ENCODE results near the gene SFXN1. TPM values are rescaled to one million over a fixed set of nuclear protein-coding genes. Genes with fewer than 3 reads are reported as not detected.
A peak's percentile ranks its signal among the peaks of the same experiment; 100 is the strongest.

SFXN1 gene
- total RNA-seq, 2 experiments from 2014 or later: 133 to 138 TPM

- Mint-ChIP-seq H3K36me3 (ENCODE audit: low read depth) (peaks cover 97% of the 10 kb centered on the region), H3K9me3 (peaks cover 2% of the 10 kb centered on the region), H3K4me1 (ENCODE audit: low read depth) (peaks cover 74% of the 10 kb centered on the region), H3K4me3 (peak overlapping the region; percentile 46), H3K27ac (peak overlapping the region; percentile 84), H3K27me3 (no peaks in the 10 kb centered on the region)
- Histone ChIP-seq H3K27me3 (ENCODE audit: control insufficient read depth in 1 of 2, insufficient read depth in 2 of 2, low read length in 2 of 2) (no peaks in the 10 kb centered on the region), H3K27ac (ENCODE audit: low read depth in 1 of 2, low read length in 2 of 2) (peak overlapping the region; percentile 31 to 58), H3K4me3 (ENCODE audit: low read length) (peak overlapping the region; percentile 6), H3K36me3 (ENCODE audit: insufficient read depth, low read length) (peaks cover 62% of the 10 kb centered on the region), H3K9me3 (ENCODE audit: control insufficient read depth in 1 of 2, insufficient read depth in 1 of 2, low read length in 2 of 2) (no peaks in the 10 kb centered on the region), H3K4me1 (ENCODE audit: insufficient read depth, low read length) (peaks cover 35% of the 10 kb centered on the region)
- CTCF ChIA-PET: interaction anchor here (1.3 to 5.3 kb wide), 2 partner anchors 10 to 17 kb away, joined by 7 to 28 read pairs; no protein-coding TSS in a partner anchor
- DNase-seq (peak in 1 of 14 experiments; percentile 44), ATAC-seq (ENCODE audit: poor library complexity) (no peak)
- TF ChIP-seq CTCF (IDR thresholded peaks at IDR 0.05): no peak
- POLR2A ChIA-PET: interaction anchor here (0.6 to 1.7 kb wide), 4 partner anchors 9 to 39 kb away, joined by 3 to 7 read pairs (median 4); partner anchors contain the start of gene SFXN1
- intact Hi-C loops (cut with DNase I, micrococcal nuclease): no loop called here
Observed at GRCh38 chr5:175516933-175517823, 38.8 kb downstream of the SFXN1 start.

- Mint-ChIP-seq H3K4me3 (peak overlapping the region; percentile 46), H3K4me1 (ENCODE audit: low read depth) (peaks cover 82% of the 10 kb centered on the region), H3K9me3 (peaks cover 2% of the 10 kb centered on the region), H3K27ac (peak overlapping the region; percentile 84), H3K27me3 (no peaks in the 10 kb centered on the region), H3K36me3 (ENCODE audit: low read depth) (peaks cover 93% of the 10 kb centered on the region)
- no peaks in the 10 kb centered on the region for H3K27me3 ChIP-seq (ENCODE audit: control insufficient read depth in 1 of 2, insufficient read depth in 2 of 2, low read length in 2 of 2)
- ATAC-seq (ENCODE audit: poor library complexity) (peak; percentile 24), DNase-seq (peak in 12 of 14 experiments; percentile 22 to 73 (median 54))
- peak overlapping the region; percentile 31 to 58 for H3K27ac ChIP-seq (ENCODE audit: low read depth in 1 of 2, low read length in 2 of 2)
- peaks cover 59% of the 10 kb centered on the region for H3K36me3 ChIP-seq (ENCODE audit: insufficient read depth, low read length)
- POLR2A ChIA-PET: interaction anchor here (0.6 to 1.7 kb wide), 4 partner anchors 10 to 40 kb away, joined by 3 to 7 read pairs (median 4); partner anchors contain the start of gene SFXN1
- TF ChIP-seq CTCF (IDR thresholded peaks at IDR 0.05): no peak
- H3K4me1 ChIP-seq (ENCODE audit: insufficient read depth, low read length): peaks cover 42% of the 10 kb centered on the region
- intact Hi-C loops (cut with DNase I, micrococcal nuclease): loop anchor here in 1 of 2 experiments (2.0 kb wide), 1 partner anchor 39 kb away; the partner anchor contains the start of gene SFXN1
- H3K4me3 ChIP-seq (ENCODE audit: low read length): no peak overlapping the region
- CTCF ChIA-PET: interaction anchor here (5.3 kb wide), 1 partner anchor 16 kb away, joined by 28 read pairs; no protein-coding TSS in a partner anchor
- no peaks in the 10 kb centered on the region for H3K9me3 ChIP-seq (ENCODE audit: control insufficient read depth in 1 of 2, insufficient read depth in 1 of 2, low read length in 2 of 2)
Observed at GRCh38 chr5:175517824-175518450, 39.6 kb downstream of the SFXN1 start.

- Mint-ChIP-seq H3K9me3 (peaks cover 2% of the 10 kb centered on the region), H3K27me3 (no peaks in the 10 kb centered on the region), H3K36me3 (ENCODE audit: low read depth) (peaks cover 91% of the 10 kb centered on the region), H3K4me3 (no peak overlapping the region), H3K27ac (peak overlapping the region; percentile 84), H3K4me1 (ENCODE audit: low read depth) (peaks cover 82% of the 10 kb centered on the region)
- H3K36me3 ChIP-seq (ENCODE audit: insufficient read depth, low read length): peaks cover 51% of the 10 kb centered on the region
- no peak for ATAC-seq (ENCODE audit: poor library complexity)
- peaks cover 45% of the 10 kb centered on the region for H3K4me1 ChIP-seq (ENCODE audit: insufficient read depth, low read length)
- H3K4me3 ChIP-seq (ENCODE audit: low read length): no peak overlapping the region
- ChIA-PET CTCF (interaction anchor here (5.3 kb wide), 1 partner anchor 15 kb away, joined by 28 read pairs; no protein-coding TSS in a partner anchor), POLR2A (interaction anchor here (1.2 to 1.3 kb wide), 2 partner anchors 41 to 179 kb away, joined by 3 read pairs; partner anchors contain the start of gene SFXN1)
- no peaks in the 10 kb centered on the region for H3K27me3 ChIP-seq (ENCODE audit: control insufficient read depth in 1 of 2, insufficient read depth in 2 of 2, low read length in 2 of 2)
- DNase-seq: no peak
- no peak for TF ChIP-seq CTCF (IDR thresholded peaks at IDR 0.05)
- no peak overlapping the region for H3K27ac ChIP-seq (ENCODE audit: low read depth in 1 of 2, low read length in 2 of 2)
- intact Hi-C loops (cut with DNase I, micrococcal nuclease): loop anchor here in 1 of 2 experiments (2.0 kb wide), 1 partner anchor 40 kb away; the partner anchor contains the start of gene SFXN1
- no peaks in the 10 kb centered on the region for H3K9me3 ChIP-seq (ENCODE audit: control insufficient read depth in 1 of 2, insufficient read depth in 1 of 2, low read length in 2 of 2)
Observed at GRCh38 chr5:175519006-175519405, 40.6 kb downstream of the SFXN1 start.

Measured in CD4-positive, alpha-beta T cell (primary cell).